GM23338 (cell line): ENCODE data around the gene RGS16. TPM values are rescaled to one million over a fixed set of nuclear protein-coding genes. Genes with fewer than 3 reads are reported as not detected.
A peak's percentile ranks its signal among the peaks of the same experiment; 100 is the strongest.

Source experiments
- ATAC-seq: fragments of 200-7000 bp; cut with Tn5 transposase; 3 replicates; pipeline ENCODE4 v1.9.1; 2020
- DNase-seq: peaks from one replicate; pipeline ENCODE4 v3.0.0-alpha.2; 2015; ENCODE audit warnings: low spot score
- H2AFZ ChIP-seq: fragments of 200-600 bp; sonication (generic); 2 replicates; pipeline ENCODE4 v1.8.0; 2016; ENCODE audit warnings: antibody characterized with exemption, mild to moderate bottlenecking, moderate library complexity
- H3F3A ChIP-seq: fragments of 200-600 bp; sonication (generic); replicated peaks from 2 replicates; pipeline ENCODE4 v1.8.0; 2017; ENCODE audit warnings: antibody characterized with exemption, mixed run types, low read depth
- H3K27ac ChIP-seq: fragments of 200-600 bp; sonication (generic); 2 replicates; pipeline ENCODE4 v1.6.1; 2016; ENCODE audit warnings: low read depth
- H3K27me3 ChIP-seq: fragments of 200-600 bp; sonication (generic); 2 replicates; pipeline ENCODE4 v1.8.0; 2016; ENCODE audit warnings: mild to moderate bottlenecking, mixed run types, moderate library complexity; ENCODE audit not compliant: insufficient read depth
- H3K36me3 ChIP-seq: fragments of 200-600 bp; sonication (generic); 2 replicates; pipeline ENCODE4 v1.8.0; 2016; ENCODE audit warnings: mild to moderate bottlenecking; ENCODE audit not compliant: insufficient read depth
- H3K4me1 ChIP-seq: fragments of 200-600 bp; sonication (generic); 2 replicates; pipeline ENCODE4 v1.8.0; 2016; ENCODE audit warnings: mild to moderate bottlenecking, moderate library complexity; ENCODE audit not compliant: insufficient read depth
- H3K4me2 ChIP-seq: fragments of 200-600 bp; sonication (generic); 2 replicates; pipeline ENCODE4 v1.7.1; 2017; ENCODE audit warnings: mixed run types
- H3K4me3 ChIP-seq: fragments of 200-600 bp; sonication (generic); 2 replicates; pipeline ENCODE4 v1.6.1; 2016; ENCODE audit warnings: mixed run types
- H3K79me2 ChIP-seq: fragments of 200-600 bp; sonication (generic); replicated peaks from 2 replicates; pipeline ENCODE4 v1.8.0; 2017; ENCODE audit warnings: mild to moderate bottlenecking; ENCODE audit not compliant: insufficient read depth
- H3K9me2 ChIP-seq: fragments of 200-600 bp; sonication (generic); 2 replicates; pipeline ENCODE4 v1.8.0; 2017; ENCODE audit not compliant: insufficient read depth
- H4K20me1 ChIP-seq: fragments of 200-600 bp; sonication (generic); replicated peaks from 2 replicates; pipeline ENCODE4 v1.8.0; 2017; ENCODE audit warnings: mild to moderate bottlenecking; ENCODE audit not compliant: insufficient read depth
- H3K27ac Mint-ChIP-seq: 2 replicates; pipeline ENCODE4 v1.8.0; 2020; ENCODE audit warnings: inconsistent platforms, mild to moderate bottlenecking, moderate library complexity, mixed read lengths
- H3K27me3 Mint-ChIP-seq: 3 replicates; pipeline ENCODE4 v1.8.0; 2022; ENCODE audit warnings: low read depth, mild to moderate bottlenecking, moderate library complexity, mixed read lengths, inconsistent platforms; ENCODE audit not compliant: insufficient read depth, poor library complexity
- H3K36me3 Mint-ChIP-seq: 3 replicates; pipeline ENCODE4 v1.8.0; 2021; ENCODE audit warnings: low read depth, mild to moderate bottlenecking, inconsistent platforms, moderate library complexity, mixed read lengths
- H3K4me1 Mint-ChIP-seq: 3 replicates; pipeline ENCODE4 v1.8.0; 2020; ENCODE audit warnings: mild to moderate bottlenecking, inconsistent platforms, mixed read lengths
- H3K4me3 Mint-ChIP-seq: 3 replicates; pipeline ENCODE4 v1.8.0; 2021; ENCODE audit warnings: moderate library complexity, mild to moderate bottlenecking, inconsistent platforms, mixed read lengths
- H3K9me3 Mint-ChIP-seq: 3 replicates; pipeline ENCODE4 v1.8.0; 2020; ENCODE audit warnings: moderate library complexity, mild to moderate bottlenecking, inconsistent platforms, mixed read lengths
- CREB1 ChIP-seq: fragments of 250-450 bp; sonication (Bioruptor Pico); IDR thresholded peaks from 2 replicates; pipeline ENCODE4 v1.5.0; 2020; ENCODE audit warnings: low read depth, mild to moderate bottlenecking, moderate library complexity
- EZH2 ChIP-seq: fragments of 200-600 bp; sonication (generic); IDR thresholded peaks from one replicate; pipeline ENCODE4 v1.8.0; 2017; ENCODE audit warnings: antibody characterized with exemption, mild to moderate bottlenecking, low read depth; ENCODE audit not compliant: unreplicated experiment
- JUNB ChIP-seq: IDR thresholded peaks from one replicate; pipeline ENCODE4 v1.6.1; 2016; ENCODE audit warnings: antibody characterized with exemption; ENCODE audit not compliant: unreplicated experiment
- NANOG ChIP-seq: IDR thresholded peaks from 2 replicates; pipeline ENCODE4 v1.6.1; 2016; ENCODE audit warnings: antibody characterized with exemption, borderline replicate concordance
- POLR2AphosphoS5 ChIP-seq: IDR thresholded peaks from 2 replicates; pipeline ENCODE4 v1.6.1; 2016; ENCODE audit warnings: antibody characterized with exemption, low read depth
- REST ChIP-seq: IDR thresholded peaks from one replicate; pipeline ENCODE4 v1.6.1; 2018; ENCODE audit warnings: antibody characterized with exemption; ENCODE audit not compliant: unreplicated experiment
- STAT1 ChIP-seq: IDR thresholded peaks from one replicate; pipeline ENCODE4 v1.6.1; 2016; ENCODE audit warnings: antibody characterized with exemption; ENCODE audit not compliant: unreplicated experiment
- ZNF331 ChIP-seq: fragments of 250-450 bp; sonication (Bioruptor Pico); IDR thresholded peaks from 2 replicates; pipeline ENCODE4 v1.5.0; 2020; ENCODE audit warnings: low read depth, mild to moderate bottlenecking, moderate library complexity
- polyA plus RNA-seq: library from polyadenylated mRNA; unstranded; fragments of >200 nt; fragmentation: Nextera tagmentation; extraction: Ambion mirVana; gene quantifications from 2 replicates; pipeline ENCODE4 v1.2.1, GENCODE V29; 2016
- total RNA-seq: library from RNA; depleted of rRNA; stranded (reverse); fragments of >200 nt; shearing (Covaris generic); gene quantifications from 2 replicates; pipeline ENCODE4 v1.2.3, GENCODE V29; 2014
- TF ChIP-seq, protein P1 (sequence below), 2 experiments: fragments of 200-600 bp in 1 of 2; sonication (generic) in 1 of 2; conservative IDR thresholded peaks; 2 replicates each; pipeline versions ENCODE4 v1.5.1 to v1.6.1; 2016 to 2017; ENCODE audit warnings: antibody characterized with exemption in 2 of 2, low read depth in 2 of 2, mild to moderate bottlenecking in 2 of 2, moderate library complexity in 1 of 2

RGS16 gene
- total and polyA plus RNA-seq, 2 experiments from 2014 or later = 15.4 to 31.6 TPM

DNA sequence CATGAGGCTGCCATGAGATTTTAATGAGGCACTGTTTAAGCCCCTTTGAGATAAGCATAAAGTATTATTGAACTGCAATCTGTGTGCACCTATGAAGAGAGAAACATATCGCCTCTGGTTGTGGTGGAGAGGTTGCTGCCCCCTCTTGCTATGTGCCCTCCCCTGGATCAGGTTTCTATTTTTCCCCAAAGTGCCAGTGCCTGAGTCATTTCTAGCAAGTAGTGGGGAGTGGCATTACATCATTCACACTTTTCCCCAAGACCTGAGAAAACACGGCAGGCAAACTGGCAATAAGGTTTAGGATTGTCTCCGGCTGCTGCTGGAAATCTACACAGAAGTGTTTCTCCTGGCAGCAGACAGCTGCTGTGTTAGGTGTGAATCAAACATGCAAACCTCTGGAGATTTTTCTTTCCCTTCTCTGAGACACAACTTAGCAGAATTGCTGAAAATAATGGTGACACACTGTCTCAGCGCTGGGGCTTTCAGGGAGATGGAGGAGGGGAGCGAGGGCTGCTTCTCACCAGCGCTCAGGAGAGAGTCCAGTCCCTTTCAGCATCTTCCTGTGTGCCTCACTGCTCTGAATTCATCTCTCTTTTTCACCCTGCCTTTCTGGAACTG lies 13.7 kb upstream of the RGS16 start:
- no peaks in the 10 kb centered on the region for H3K79me2 ChIP-seq
- H2AFZ ChIP-seq = 0 out of 2 replicates have a peak overlapping the region, but pooled peaks have one; percentile 5
- H4K20me1 ChIP-seq = no peaks in the 10 kb centered on the region
- H3K9me2 ChIP-seq = no peaks in the 10 kb centered on the region
- peak overlapping the region; percentile 72; the same call in 1 of the 3 replicates for H3K4me3 Mint-ChIP-seq
- peaks cover 44% of the 10 kb centered on the region for H3K27me3 Mint-ChIP-seq
- H3K4me2 ChIP-seq = peak overlapping the region; percentile 80
- no peak for TF ChIP-seq ZNF331 (CRISPR knock-in tag)
- no peak for TF ChIP-seq REST
- no peak for TF ChIP-seq NANOG
- no peak for TF ChIP-seq POLR2AphosphoS5
- TF ChIP-seq CREB1 (CRISPR knock-in tag) = no peak
- no peak for TF ChIP-seq EZH2
- no peak for TF ChIP-seq STAT1
- H3K36me3 ChIP-seq = no peaks in the 10 kb centered on the region
- peaks cover 39% of the 10 kb centered on the region for H3K27me3 ChIP-seq
- H3K27ac ChIP-seq = no peak overlapping the region
- no peak overlapping the region for H3K4me3 ChIP-seq
- peaks cover 5% of the 10 kb centered on the region; the same call in 1 of the 2 replicates for H3F3A ChIP-seq
- ATAC-seq (no peak), DNase-seq (no peak)
- peaks cover 54% of the 10 kb centered on the region for H3K4me1 ChIP-seq
- H3K9me3 Mint-ChIP-seq = peaks cover 11% of the 10 kb centered on the region
- H3K4me1 Mint-ChIP-seq = peaks cover 58% of the 10 kb centered on the region
- H3K36me3 Mint-ChIP-seq = peaks cover 3% of the 10 kb centered on the region; the same call in 2 of the 3 replicates
- no peak overlapping the region for H3K27ac Mint-ChIP-seq

GRCh38 chr1:182617014-182617429 lies 12.8 kb upstream of the RGS16 start:
- H2AFZ ChIP-seq = no peak overlapping the region
- peaks cover 47% of the 10 kb centered on the region for H3K27me3 Mint-ChIP-seq

More at GRCh38 chr1:182617014-182617429, 12.8 kb upstream of the RGS16 start:
- H3F3A ChIP-seq = peaks cover 5% of the 10 kb centered on the region; the same call in 1 of the 2 replicates
- H3K9me2 ChIP-seq = no peaks in the 10 kb centered on the region
- no peak overlapping the region for H3K27ac ChIP-seq
- no peaks in the 10 kb centered on the region for H4K20me1 ChIP-seq
- H3K4me3 ChIP-seq = peak overlapping the region; percentile 70
- DNase-seq (no peak), ATAC-seq (no peak)
- H3K79me2 ChIP-seq = no peaks in the 10 kb centered on the region
- Mint-ChIP-seq H3K27ac (peak overlapping the region; percentile 29; the same call in 1 of the 2 replicates), H3K9me3 (peaks cover 11% of the 10 kb centered on the region), H3K4me1 (peaks cover 64% of the 10 kb centered on the region), H3K4me3 (peak overlapping the region; percentile 72), H3K36me3 (peaks cover 3% of the 10 kb centered on the region; the same call in 2 of the 3 replicates)
- H3K4me2 ChIP-seq = peak overlapping the region; percentile 80
- H3K27me3 ChIP-seq = peaks cover 46% of the 10 kb centered on the region
- H3K36me3 ChIP-seq = no peaks in the 10 kb centered on the region
- H3K4me1 ChIP-seq = peaks cover 62% of the 10 kb centered on the region
- TF ChIP-seq NANOG = no peak
- TF ChIP-seq JUNB = no peak
- TF ChIP-seq STAT1 = no peak
- no peak for TF ChIP-seq ZNF331 (CRISPR knock-in tag)
- TF ChIP-seq, protein P1, sequence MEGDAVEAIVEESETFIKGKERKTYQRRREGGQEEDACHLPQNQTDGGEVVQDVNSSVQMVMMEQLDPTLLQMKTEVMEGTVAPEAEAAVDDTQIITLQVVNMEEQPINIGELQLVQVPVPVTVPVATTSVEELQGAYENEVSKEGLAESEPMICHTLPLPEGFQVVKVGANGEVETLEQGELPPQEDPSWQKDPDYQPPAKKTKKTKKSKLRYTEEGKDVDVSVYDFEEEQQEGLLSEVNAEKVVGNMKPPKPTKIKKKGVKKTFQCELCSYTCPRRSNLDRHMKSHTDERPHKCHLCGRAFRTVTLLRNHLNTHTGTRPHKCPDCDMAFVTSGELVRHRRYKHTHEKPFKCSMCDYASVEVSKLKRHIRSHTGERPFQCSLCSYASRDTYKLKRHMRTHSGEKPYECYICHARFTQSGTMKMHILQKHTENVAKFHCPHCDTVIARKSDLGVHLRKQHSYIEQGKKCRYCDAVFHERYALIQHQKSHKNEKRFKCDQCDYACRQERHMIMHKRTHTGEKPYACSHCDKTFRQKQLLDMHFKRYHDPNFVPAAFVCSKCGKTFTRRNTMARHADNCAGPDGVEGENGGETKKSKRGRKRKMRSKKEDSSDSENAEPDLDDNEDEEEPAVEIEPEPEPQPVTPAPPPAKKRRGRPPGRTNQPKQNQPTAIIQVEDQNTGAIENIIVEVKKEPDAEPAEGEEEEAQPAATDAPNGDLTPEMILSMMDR (conservative IDR thresholded peaks at IDR 0.05; ENCODE audit: low read depth in 2 of 2) = no peak
